VCaP (cell line): ENCODE results near the gene COL4A6.
A peak's percentile ranks its signal among the peaks of the same experiment; 100 is the strongest.

ENCODE experiments used
- H3K27ac ChIP-seq: fragments of 450-650 bp; 2 replicates; pipeline ENCODE4 v1.5.1; 2017
- CTCF ChIP-seq: fragments of 450-650 bp; conservative IDR thresholded peaks from 2 replicates; pipeline ENCODE4 v1.5.1; 2017; ENCODE audit warnings: mild to moderate bottlenecking, moderate library complexity

The COL4A6 gene

DNA sequence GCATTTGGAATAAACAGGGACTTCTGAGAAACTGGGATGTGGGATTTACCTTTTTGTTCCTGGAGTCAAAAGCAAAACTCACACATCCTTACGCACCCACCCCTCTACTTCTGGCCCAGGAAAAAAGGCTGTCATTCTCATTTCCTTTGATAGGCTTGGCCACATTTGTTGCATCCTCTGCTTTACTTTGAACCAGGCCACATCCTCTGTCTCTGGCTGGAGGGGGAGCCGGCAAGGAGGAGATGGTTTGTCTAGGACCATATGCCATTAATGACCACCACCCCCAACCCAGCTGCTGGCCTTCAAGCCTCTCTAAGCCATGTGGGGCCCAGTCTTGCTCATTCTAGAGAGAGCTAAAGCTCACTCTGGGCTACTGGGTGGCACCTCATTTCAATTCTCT is 282.1 kb downstream of the COL4A6 start:
- H3K27ac ChIP-seq, result peak overlapping the region; percentile 5; the same call in 1 of the 2 replicates
- no peak for TF ChIP-seq CTCF

- H3K27ac ChIP-seq, result no peak overlapping the region
- TF ChIP-seq CTCF, result no peak
These were observed 289.7 kb downstream of the COL4A6 start for GRCh38 chrX:108148524-108148923.

GRCh38 chrX:108138814-108139702 is 299.2 kb downstream of the COL4A6 start:
- H3K27ac ChIP-seq, result no peak overlapping the region
- TF ChIP-seq CTCF, result no peak; the same call in 1 of the 2 replicates

- H3K27ac ChIP-seq, result no peak overlapping the region
- TF ChIP-seq CTCF, result no peak
These were observed 303.5 kb downstream of the COL4A6 start for GRCh38 chrX:108134724-108135123.

DNA sequence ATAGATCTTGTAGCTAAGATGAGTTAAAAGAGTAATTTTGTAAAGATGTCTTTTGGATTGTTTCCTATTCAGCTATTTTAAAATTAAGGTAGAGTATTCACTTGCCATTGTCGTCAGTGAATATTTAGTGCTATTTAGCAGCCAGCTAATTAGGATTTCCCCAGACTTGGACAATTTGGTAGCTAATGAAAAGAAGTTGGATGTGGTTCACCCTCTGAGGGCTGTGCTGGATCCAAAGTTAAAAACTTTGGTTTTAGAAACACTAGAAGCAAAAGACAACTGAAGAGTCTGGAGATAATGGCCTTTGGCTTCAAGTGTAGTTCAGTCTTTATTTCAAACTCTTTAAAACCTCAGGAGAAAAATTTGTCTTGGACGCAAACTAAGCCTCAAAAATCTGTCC is 305.3 kb downstream of the COL4A6 start:
- no peak overlapping the region for H3K27ac ChIP-seq
- no peak for TF ChIP-seq CTCF

- no peak for TF ChIP-seq CTCF
- no peak overlapping the region for H3K27ac ChIP-seq
These were observed 306.2 kb downstream of the COL4A6 start for GRCh38 chrX:108132034-108132433.

GRCh38 chrX:108131471-108131870 is 306.8 kb downstream of the COL4A6 start:
- no peak for TF ChIP-seq CTCF
- H3K27ac ChIP-seq, result no peak overlapping the region
